Ovary (tissue), 9 donors: ENCODE results near the gene NBEAL2. TPM values are rescaled to one million over a fixed set of nuclear protein-coding genes. Genes with fewer than 3 reads are reported as not detected.

ENCODE experiments used
- DNase-seq, 5 donors: peaks; one replicate each; pipeline ENCODE4 v3.0.0-alpha.2; 2019 to 2020
- H3K27ac ChIP-seq, 2 donors: fragments of 200-600 bp; one replicate each; pipeline versions ENCODE4 v1.5.1 to v1.8.0; 2019 to 2022
- H3K27me3 ChIP-seq: fragments of 200-600 bp; one replicate; pipeline ENCODE4 v1.8.0; 2022
- H3K36me3 ChIP-seq: fragments of 200-600 bp; sonication (generic); one replicate; pipeline ENCODE4 v1.5.1; 2019
- H3K4me1 ChIP-seq: one replicate; pipeline ENCODE4 v1.8.1; 2013; ENCODE audit warnings: mild to moderate bottlenecking, moderate library complexity; ENCODE audit not compliant: insufficient read depth
- H3K4me3 ChIP-seq: fragments of 200-600 bp; sonication (generic); one replicate; pipeline ENCODE4 v1.5.1; 2017
- H3K9me3 ChIP-seq, 2 donors: fragments of 200-600 bp in 1 of 2; sonication (generic) in 1 of 2; one replicate each; pipeline versions ENCODE4 v1.5.1 to v1.8.1; 2013 to 2019; ENCODE audit warnings: mild to moderate bottlenecking in 1 of 2, moderate library complexity in 1 of 2
- CTCF ChIP-seq, 3 donors: fragments of 450-650 bp in 2 of 3; fragments of 200-600 bp in 1 of 3; IDR thresholded peaks; one replicate each; pipeline versions ENCODE4 v1.5.1 to v1.8.0; 2016 to 2022; ENCODE audit warnings: antibody characterized with exemption in 3 of 3, mild to moderate bottlenecking in 1 of 3
- EP300 ChIP-seq: sonication (generic); formaldehyde crosslinking; IDR thresholded peaks from one replicate; pipeline ENCODE4 v1.6.1; 2017; ENCODE audit warnings: antibody characterized with exemption
- POLR2A ChIP-seq: fragments of 450-650 bp; IDR thresholded peaks from one replicate; pipeline ENCODE4 v1.6.1; 2017; ENCODE audit warnings: antibody characterized with exemption, mild to moderate bottlenecking, moderate library complexity
- WGBS, 3 donors: extraction: QIAGEN DNeasy Blood & Tissue Kit in 1 of 3; methylation state at CpG; one replicate each; pipeline versions ENCODE4 v1.1.5 to v1.1.7; 2013 to 2017; 5-methylcytosine and 5-hydroxymethylcytosine counted together
- intact Hi-C, 4 donors: fragments of 100-400 bp; cut with DNase I; formaldehyde crosslinking; loops; one replicate each; pipeline versions ENCODE4 v1.11.0 to v1.15.1; 2022 to 2023
- polyA plus RNA-seq, 2 donors: library from polyadenylated mRNA; stranded (reverse); fragments of 200-250 nt in 1 of 2; fragments of 350-450 nt in 1 of 2; fragmentation: Illumina TruSeq in 1 of 2; extraction: RNeasy Lipid Tissue Mini Kit (QIAGEN cat#74804) in 1 of 2; gene quantifications; one replicate each; pipeline ENCODE4 v1.2.3, GENCODE V29; 2013 to 2014
- small RNA-seq: library from RNA; depleted of rRNA; stranded (forward); fragments of <200 nt; gene quantifications from one replicate; pipeline ENCODE3, GENCODE V24; 2016
- total RNA-seq, 7 donors: library from RNA; depleted of rRNA in 2 of 7; stranded (reverse); fragments of >200 nt in 2 of 7; fragmentation: NEBNext Ultra II Directional in 3 of 7; extraction: Animal tissue kit (Norgen Biotek cat#: 25700) in 3 of 7; gene quantifications; one replicate each; pipeline versions ENCODE4 v1.1.0 to v1.2.4, GENCODE V29; 2016 to 2023
- donor health status: DM: no; HTN: no; CAD: no; lungs with moderate emphysema.
- donor health status: DM: no; HTN: no; CAD: no.
- donor health status: Bipolar disorder and iron deficiency.
- donor health status: DM: yes; HTN: yes; CAD: no.
- donor health status: DM: no; HTN: no; CAD: no.
- donor health status: DM: yes; HTN: yes; CAD: no.

The NBEAL2 gene
- total and polyA plus RNA-seq, 9 donors: 3.4 to 19.1 (median 13.7) TPM

- 87 to 94% (median 91%) methylated on average over 6 of the region's 6 CpGs for WGBS, 3 donors
- intact Hi-C loops: no loop called here
- TF ChIP-seq CTCF (IDR thresholded peaks at IDR 0.05) (no peak), POLR2A (no peak), EP300 (no peak)
Observed at GRCh38 chr3:47057212-47057671, 77.8 kb downstream of the NBEAL2 start.

More at GRCh38 chr3:47057212-47057671, 77.8 kb downstream of the NBEAL2 start:
- no peak overlapping the region for H3K27ac ChIP-seq
- no peak overlapping the region for H3K4me3 ChIP-seq
- H3K9me3 ChIP-seq: no peaks in the 10 kb centered on the region
- DNase-seq: no peak
- no peaks in the 10 kb centered on the region for H3K4me1 ChIP-seq
- no peaks in the 10 kb centered on the region for H3K27me3 ChIP-seq
- H3K36me3 ChIP-seq: no peaks in the 10 kb centered on the region

Small RNA genes within 50 kb of the gene (small RNA-seq; reads per million reads assigned to genes)
- gene MRPL57P3: not detected

Other genes with a start within 250 kb of the NBEAL2 start
- gene MYL3, start 116.2 kb upstream of the NBEAL2 start, total RNA-seq: 10 to 100 TPM in 1 of 7 donors, 1 to 10 TPM in 6; 2.6 to 10.8 (median 4.3) TPM
- gene MYL3, start 116.2 kb upstream of the NBEAL2 start, polyA plus RNA-seq: 1 to 10 TPM in 1 of 2 donors, under 1 TPM in 1; 0.63 to 2.9 TPM
- 10 to 100 TPM in 6 of 7 donors, 1 to 10 TPM in 1; 5.9 to 23.9 (median 13.4) TPM for gene PTH1R, start 101.9 kb upstream of the NBEAL2 start, total RNA-seq
- 1 to 10 TPM; 3.8 to 9.4 TPM for gene PTH1R, start 101.9 kb upstream of the NBEAL2 start, polyA plus RNA-seq
- 10 to 100 TPM; 32.2 to 50.1 (median 42.3) TPM for gene CCDC12, start 2.9 kb upstream of the NBEAL2 start, total RNA-seq
- gene CCDC12, start 2.9 kb upstream of the NBEAL2 start, polyA plus RNA-seq: 10 to 100 TPM; 34.7 to 66.7 TPM
- gene SETD2, start 184.4 kb downstream of the NBEAL2 start, total RNA-seq: 10 to 100 TPM; 46.4 to 62.9 (median 51.2) TPM
- gene SETD2, start 184.4 kb downstream of the NBEAL2 start, polyA plus RNA-seq: 10 to 100 TPM; 22.9 to 28.8 TPM